ENCODE results near the gene CGB7. TPM values are rescaled to one million over a fixed set of nuclear protein-coding genes. Genes with fewer than 3 reads are reported as not detected.

Gene CGB7
- total and polyA plus RNA-seq, 9 of the 15 experiments (the other 6 are each of a cell fraction or from before 2014, with no cell fraction given) = not detected

DNA sequence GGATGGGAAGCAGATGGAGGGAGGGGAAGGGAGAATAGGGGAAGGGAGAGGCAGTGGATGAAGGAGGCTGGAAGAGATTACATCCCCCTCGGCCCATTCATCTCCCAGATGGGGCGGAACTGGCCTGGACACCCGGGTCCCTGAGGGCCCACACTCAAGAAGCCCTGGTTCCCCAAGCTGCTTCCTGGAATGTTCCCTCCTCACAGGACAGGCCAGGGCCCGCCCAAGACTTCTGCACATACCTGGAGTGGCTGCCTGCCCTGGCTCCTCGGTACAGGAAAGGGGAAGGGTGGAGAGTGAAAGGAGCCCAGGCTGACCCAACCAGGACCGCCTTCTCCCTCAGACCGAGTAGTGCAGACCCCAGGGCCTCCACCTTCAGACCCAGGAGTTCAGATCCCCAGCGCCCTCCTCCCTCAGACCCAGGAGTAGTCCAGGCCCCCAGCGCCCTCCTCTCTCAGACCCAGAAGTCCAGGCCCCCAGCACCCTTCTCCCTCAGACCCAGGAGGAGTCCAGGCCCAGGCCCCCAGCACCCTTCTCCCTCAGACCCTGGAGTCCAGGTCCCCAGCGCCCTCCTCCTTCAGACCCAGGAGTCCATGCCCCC is 6.6 kb upstream of the CGB7 start:
- Histone ChIP-seq H3K9ac (ENCODE audit: insufficient read depth in 1 of 2, low read depth in 2 of 2, low read length in 2 of 2) (peak overlapping the region in 1 of 2 experiments; percentile 4; a peak in 1 of 4 replicates), H2AFZ (ENCODE audit: low read depth, low read length) (no peak overlapping the region), H4K20me1 (replicated peaks; ENCODE audit: control insufficient read depth, insufficient read depth, low read length) (no peaks in the 10 kb centered on the region), H3K9me1 (ENCODE audit: control insufficient read depth, insufficient read depth, low read length) (no peaks in the 10 kb centered on the region), H3K36me3 (ENCODE audit: control insufficient read depth, insufficient read depth, low read length) (no peaks in the 10 kb centered on the region), H3K4me3 (no peak overlapping the region), H3K27me3 (ENCODE audit: control insufficient read depth in 2 of 2, insufficient read depth in 2 of 2, low read length in 2 of 2) (peaks cover 23 to 58% of the 10 kb centered on the region in 2 experiments; a peak in 4 of 5 replicates), H3K9me3 (replicated peaks; ENCODE audit: control insufficient read depth, insufficient read depth, low read depth, low read length) (no peaks in the 10 kb centered on the region), H3K79me2 (ENCODE audit: control insufficient read depth, insufficient read depth, low read length) (no peaks in the 10 kb centered on the region), H3K4me2 (ENCODE audit: insufficient read depth, low read length) (no peak overlapping the region), H3K27ac (ENCODE audit: extremely low read depth, low read depth, low read length) (no peak overlapping the region), H3K4me1 (replicated peaks in 1 of 2; ENCODE audit: control insufficient read depth in 2 of 2, insufficient read depth in 2 of 2, low read length in 2 of 2) (peaks cover 0 to 25% of the 10 kb centered on the region in 2 experiments; a peak in 4 of 5 replicates)
- DNase-seq (ENCODE audit: extremely low read depth in 1 of 4, low spot score in 3 of 4) (no peak), ATAC-seq (no peak), FAIRE-seq (no peak)
- in situ Hi-C loops (cut with MboI) = no loop called here
- BruUV-seq (replicated peaks) = no TSS peak
- 18% methylated on average over 6 of the region's 10 CpGs for WGBS (ENCODE audit: insufficient coverage, low coverage, missing lambda C conversion rate)
- ChIA-PET CTCF (ENCODE audit: low intra/inter-chr PET ratio) (interaction anchor here (0.7 kb wide), 1 partner anchor 148 kb away, joined by 8 read pairs; no protein-coding TSS in a partner anchor), POLR2A (interaction anchor here (0.7 to 1.2 kb wide), 2 partner anchors 99 to 307 kb away, joined by 3 read pairs; partner anchors contain the start of gene FTL)
- intact Hi-C loops (cut with micrococcal nuclease) = no loop called here
- TF ChIP-seq ZNF644 (tag; IDR thresholded peaks at IDR 0.05; ENCODE audit: low read depth) (no peak), MAFK (IDR thresholded peaks at IDR 0.05; ENCODE audit: low read length) (no peak), RBM34 (IDR thresholded peaks at IDR 0.05; ENCODE audit: borderline replicate concordance, insufficient read depth, low read length) (no peak), MED1 (CRISPR knock-in tag; IDR thresholded peaks at IDR 0.05; ENCODE audit: borderline replicate concordance) (no peak), MEIS2 (IDR thresholded peaks at IDR 0.05; ENCODE audit: partially characterized antibody) (no peak), CHD2 (IDR thresholded peaks at IDR 0.05; ENCODE audit: low read depth, low read length) (no peak), LEF1 (IDR thresholded peaks at IDR 0.05) (no peak)
- TF ChIP-seq, protein P1, sequence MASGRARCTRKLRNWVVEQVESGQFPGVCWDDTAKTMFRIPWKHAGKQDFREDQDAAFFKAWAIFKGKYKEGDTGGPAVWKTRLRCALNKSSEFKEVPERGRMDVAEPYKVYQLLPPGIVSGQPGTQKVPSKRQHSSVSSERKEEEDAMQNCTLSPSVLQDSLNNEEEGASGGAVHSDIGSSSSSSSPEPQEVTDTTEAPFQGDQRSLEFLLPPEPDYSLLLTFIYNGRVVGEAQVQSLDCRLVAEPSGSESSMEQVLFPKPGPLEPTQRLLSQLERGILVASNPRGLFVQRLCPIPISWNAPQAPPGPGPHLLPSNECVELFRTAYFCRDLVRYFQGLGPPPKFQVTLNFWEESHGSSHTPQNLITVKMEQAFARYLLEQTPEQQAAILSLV (tag; IDR thresholded peaks at IDR 0.05) = no peak
- TF ChIP-seq, protein P2, sequence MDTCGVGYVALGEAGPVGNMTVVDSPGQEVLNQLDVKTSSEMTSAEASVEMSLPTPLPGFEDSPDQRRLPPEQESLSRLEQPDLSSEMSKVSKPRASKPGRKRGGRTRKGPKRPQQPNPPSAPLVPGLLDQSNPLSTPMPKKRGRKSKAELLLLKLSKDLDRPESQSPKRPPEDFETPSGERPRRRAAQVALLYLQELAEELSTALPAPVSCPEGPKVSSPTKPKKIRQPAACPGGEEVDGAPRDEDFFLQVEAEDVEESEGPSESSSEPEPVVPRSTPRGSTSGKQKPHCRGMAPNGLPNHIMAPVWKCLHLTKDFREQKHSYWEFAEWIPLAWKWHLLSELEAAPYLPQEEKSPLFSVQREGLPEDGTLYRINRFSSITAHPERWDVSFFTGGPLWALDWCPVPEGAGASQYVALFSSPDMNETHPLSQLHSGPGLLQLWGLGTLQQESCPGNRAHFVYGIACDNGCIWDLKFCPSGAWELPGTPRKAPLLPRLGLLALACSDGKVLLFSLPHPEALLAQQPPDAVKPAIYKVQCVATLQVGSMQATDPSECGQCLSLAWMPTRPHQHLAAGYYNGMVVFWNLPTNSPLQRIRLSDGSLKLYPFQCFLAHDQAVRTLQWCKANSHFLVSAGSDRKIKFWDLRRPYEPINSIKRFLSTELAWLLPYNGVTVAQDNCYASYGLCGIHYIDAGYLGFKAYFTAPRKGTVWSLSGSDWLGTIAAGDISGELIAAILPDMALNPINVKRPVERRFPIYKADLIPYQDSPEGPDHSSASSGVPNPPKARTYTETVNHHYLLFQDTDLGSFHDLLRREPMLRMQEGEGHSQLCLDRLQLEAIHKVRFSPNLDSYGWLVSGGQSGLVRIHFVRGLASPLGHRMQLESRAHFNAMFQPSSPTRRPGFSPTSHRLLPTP (IDR thresholded peaks at IDR 0.05; ENCODE audit: borderline replicate concordance, extremely low read depth, insufficient read length) = no peak
- TF ChIP-seq, protein P3, sequence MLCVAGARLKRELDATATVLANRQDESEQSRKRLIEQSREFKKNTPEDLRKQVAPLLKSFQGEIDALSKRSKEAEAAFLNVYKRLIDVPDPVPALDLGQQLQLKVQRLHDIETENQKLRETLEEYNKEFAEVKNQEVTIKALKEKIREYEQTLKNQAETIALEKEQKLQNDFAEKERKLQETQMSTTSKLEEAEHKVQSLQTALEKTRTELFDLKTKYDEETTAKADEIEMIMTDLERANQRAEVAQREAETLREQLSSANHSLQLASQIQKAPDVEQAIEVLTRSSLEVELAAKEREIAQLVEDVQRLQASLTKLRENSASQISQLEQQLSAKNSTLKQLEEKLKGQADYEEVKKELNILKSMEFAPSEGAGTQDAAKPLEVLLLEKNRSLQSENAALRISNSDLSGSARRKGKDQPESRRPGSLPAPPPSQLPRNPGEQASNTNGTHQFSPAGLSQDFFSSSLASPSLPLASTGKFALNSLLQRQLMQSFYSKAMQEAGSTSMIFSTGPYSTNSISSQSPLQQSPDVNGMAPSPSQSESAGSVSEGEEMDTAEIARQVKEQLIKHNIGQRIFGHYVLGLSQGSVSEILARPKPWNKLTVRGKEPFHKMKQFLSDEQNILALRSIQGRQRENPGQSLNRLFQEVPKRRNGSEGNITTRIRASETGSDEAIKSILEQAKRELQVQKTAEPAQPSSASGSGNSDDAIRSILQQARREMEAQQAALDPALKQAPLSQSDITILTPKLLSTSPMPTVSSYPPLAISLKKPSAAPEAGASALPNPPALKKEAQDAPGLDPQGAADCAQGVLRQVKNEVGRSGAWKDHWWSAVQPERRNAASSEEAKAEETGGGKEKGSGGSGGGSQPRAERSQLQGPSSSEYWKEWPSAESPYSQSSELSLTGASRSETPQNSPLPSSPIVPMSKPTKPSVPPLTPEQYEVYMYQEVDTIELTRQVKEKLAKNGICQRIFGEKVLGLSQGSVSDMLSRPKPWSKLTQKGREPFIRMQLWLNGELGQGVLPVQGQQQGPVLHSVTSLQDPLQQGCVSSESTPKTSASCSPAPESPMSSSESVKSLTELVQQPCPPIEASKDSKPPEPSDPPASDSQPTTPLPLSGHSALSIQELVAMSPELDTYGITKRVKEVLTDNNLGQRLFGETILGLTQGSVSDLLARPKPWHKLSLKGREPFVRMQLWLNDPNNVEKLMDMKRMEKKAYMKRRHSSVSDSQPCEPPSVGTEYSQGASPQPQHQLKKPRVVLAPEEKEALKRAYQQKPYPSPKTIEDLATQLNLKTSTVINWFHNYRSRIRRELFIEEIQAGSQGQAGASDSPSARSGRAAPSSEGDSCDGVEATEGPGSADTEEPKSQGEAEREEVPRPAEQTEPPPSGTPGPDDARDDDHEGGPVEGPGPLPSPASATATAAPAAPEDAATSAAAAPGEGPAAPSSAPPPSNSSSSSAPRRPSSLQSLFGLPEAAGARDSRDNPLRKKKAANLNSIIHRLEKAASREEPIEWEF (CRISPR knock-in tag; IDR thresholded peaks at IDR 0.05) = no peak
- TF ChIP-seq, protein P4, sequence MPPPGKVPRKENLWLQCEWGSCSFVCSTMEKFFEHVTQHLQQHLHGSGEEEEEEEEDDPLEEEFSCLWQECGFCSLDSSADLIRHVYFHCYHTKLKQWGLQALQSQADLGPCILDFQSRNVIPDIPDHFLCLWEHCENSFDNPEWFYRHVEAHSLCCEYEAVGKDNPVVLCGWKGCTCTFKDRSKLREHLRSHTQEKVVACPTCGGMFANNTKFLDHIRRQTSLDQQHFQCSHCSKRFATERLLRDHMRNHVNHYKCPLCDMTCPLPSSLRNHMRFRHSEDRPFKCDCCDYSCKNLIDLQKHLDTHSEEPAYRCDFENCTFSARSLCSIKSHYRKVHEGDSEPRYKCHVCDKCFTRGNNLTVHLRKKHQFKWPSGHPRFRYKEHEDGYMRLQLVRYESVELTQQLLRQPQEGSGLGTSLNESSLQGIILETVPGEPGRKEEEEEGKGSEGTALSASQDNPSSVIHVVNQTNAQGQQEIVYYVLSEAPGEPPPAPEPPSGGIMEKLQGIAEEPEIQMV (tag; conservative IDR thresholded peaks at IDR 0.05; ENCODE audit: low read depth) = no peak
